Testis (tissue), 3 donors: ENCODE results near the gene CRLF3. TPM values are rescaled to one million over a fixed set of nuclear protein-coding genes. Genes with fewer than 3 reads are reported as not detected.

Experiments used
- DNase-seq: peaks from one replicate; pipeline ENCODE4 v3.0.0-alpha.2; 2019
- H3K27ac ChIP-seq, 2 donors: fragments of 200-600 bp; sonication (generic); one replicate each; pipeline ENCODE4 v1.5.1; 2019
- H3K27me3 ChIP-seq: fragments of 200-600 bp; sonication (generic); one replicate; pipeline ENCODE4 v1.5.1; 2019
- H3K36me3 ChIP-seq: fragments of 200-600 bp; sonication (generic); one replicate; pipeline ENCODE4 v1.5.1; 2017; ENCODE audit warnings: low read depth; ENCODE audit errors: missing control alignments
- H3K4me1 ChIP-seq: fragments of 200-600 bp; sonication (generic); one replicate; pipeline ENCODE4 v1.5.1; 2019
- H3K4me3 ChIP-seq, 2 donors: fragments of 200-600 bp; sonication (generic); one replicate each; pipeline ENCODE4 v1.5.1; 2017 to 2019
- H3K9me3 ChIP-seq: fragments of 200-600 bp; sonication (generic); one replicate; pipeline ENCODE4 v1.5.1; 2017
- POLR2A ChIP-seq: fragments of 450-650 bp; IDR thresholded peaks from one replicate; pipeline ENCODE4 v1.6.1; 2017; ENCODE audit warnings: antibody characterized with exemption, mild to moderate bottlenecking, moderate library complexity
- WGBS, 2 donors: methylation state at CpG; one replicate each; pipeline ENCODE4 v1.1.5; 2018; 5-methylcytosine and 5-hydroxymethylcytosine counted together
- intact Hi-C: fragments of 100-400 bp; cut with DNase I; formaldehyde crosslinking; loops from one replicate; pipeline ENCODE4 v1.15.1; 2023; ENCODE audit warnings: low total_unique reads
- polyA plus RNA-seq: library from polyadenylated mRNA; stranded (reverse); fragments of 350-450 nt; fragmentation: Illumina TruSeq; extraction: RNeasy Lipid Tissue Mini Kit (QIAGEN cat#74804); gene quantifications from one replicate; pipeline ENCODE4 v1.2.3, GENCODE V29; 2014; ENCODE audit warnings: low read depth, low replicate concordance; ENCODE audit not compliant: insufficient read depth
- total RNA-seq, 2 donors: library from RNA; depleted of rRNA; stranded (reverse); fragments of >200 nt; gene quantifications; one replicate each; pipeline ENCODE4 v1.2.3, GENCODE V29; 2016
- TF ChIP-seq, protein P1 (sequence below), 3 experiments: fragments of 450-650 bp in 2 of 3; fragments of 200-600 bp in 1 of 3; sonication (generic) in 1 of 3; IDR thresholded peaks; one replicate each; pipeline ENCODE4 v1.5.1; 2016 to 2019; ENCODE audit warnings: antibody characterized with exemption in 3 of 3, mild to moderate bottlenecking in 2 of 3, moderate library complexity in 1 of 3

The CRLF3 gene
- total and polyA plus RNA-seq, 3 donors from 2014 or later, result 19.9 to 23.5 (median 21.8) TPM

DNA sequence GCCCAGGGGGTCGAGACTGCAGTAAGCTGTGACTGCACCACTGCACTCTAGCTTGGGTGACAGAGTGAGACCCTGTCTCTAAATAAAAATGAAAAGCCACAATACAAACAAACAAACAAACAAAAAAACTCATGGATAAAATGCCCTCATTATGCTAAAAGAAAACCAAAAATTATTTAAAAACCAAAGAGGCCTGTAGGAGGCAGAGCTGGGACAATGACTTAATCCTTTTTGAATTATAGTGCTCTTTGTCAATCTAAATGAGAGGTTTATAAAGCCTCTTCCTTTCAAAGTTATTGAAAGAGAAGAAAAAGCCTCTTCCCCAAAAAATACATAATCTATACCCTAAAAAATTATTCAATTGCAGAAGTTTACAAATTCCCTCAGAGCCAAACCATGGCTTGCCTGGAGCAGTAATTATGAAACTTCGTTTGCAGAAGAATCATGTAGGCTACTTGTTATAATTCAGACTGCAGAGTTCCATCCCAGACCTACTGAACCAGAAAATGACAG is 18.5 kb downstream of the CRLF3 start:
- no peak overlapping the region for H3K27ac ChIP-seq
- H3K4me3 ChIP-seq, result no peak overlapping the region
- TF ChIP-seq, protein P1, sequence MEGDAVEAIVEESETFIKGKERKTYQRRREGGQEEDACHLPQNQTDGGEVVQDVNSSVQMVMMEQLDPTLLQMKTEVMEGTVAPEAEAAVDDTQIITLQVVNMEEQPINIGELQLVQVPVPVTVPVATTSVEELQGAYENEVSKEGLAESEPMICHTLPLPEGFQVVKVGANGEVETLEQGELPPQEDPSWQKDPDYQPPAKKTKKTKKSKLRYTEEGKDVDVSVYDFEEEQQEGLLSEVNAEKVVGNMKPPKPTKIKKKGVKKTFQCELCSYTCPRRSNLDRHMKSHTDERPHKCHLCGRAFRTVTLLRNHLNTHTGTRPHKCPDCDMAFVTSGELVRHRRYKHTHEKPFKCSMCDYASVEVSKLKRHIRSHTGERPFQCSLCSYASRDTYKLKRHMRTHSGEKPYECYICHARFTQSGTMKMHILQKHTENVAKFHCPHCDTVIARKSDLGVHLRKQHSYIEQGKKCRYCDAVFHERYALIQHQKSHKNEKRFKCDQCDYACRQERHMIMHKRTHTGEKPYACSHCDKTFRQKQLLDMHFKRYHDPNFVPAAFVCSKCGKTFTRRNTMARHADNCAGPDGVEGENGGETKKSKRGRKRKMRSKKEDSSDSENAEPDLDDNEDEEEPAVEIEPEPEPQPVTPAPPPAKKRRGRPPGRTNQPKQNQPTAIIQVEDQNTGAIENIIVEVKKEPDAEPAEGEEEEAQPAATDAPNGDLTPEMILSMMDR (IDR thresholded peaks at IDR 0.05), result peak in 1 of 3 experiments; percentile 9
- no peak for TF ChIP-seq POLR2A
- 85 to 87% methylated on average over 2 of the region's 2 CpGs for WGBS, 2 donors
- no peaks in the 10 kb centered on the region for H3K36me3 ChIP-seq
- intact Hi-C loops, result no loop called here
- H3K4me1 ChIP-seq, result no peaks in the 10 kb centered on the region
- DNase-seq, result no peak
- H3K27me3 ChIP-seq, result no peaks in the 10 kb centered on the region
- H3K9me3 ChIP-seq, result no peaks in the 10 kb centered on the region

DNA sequence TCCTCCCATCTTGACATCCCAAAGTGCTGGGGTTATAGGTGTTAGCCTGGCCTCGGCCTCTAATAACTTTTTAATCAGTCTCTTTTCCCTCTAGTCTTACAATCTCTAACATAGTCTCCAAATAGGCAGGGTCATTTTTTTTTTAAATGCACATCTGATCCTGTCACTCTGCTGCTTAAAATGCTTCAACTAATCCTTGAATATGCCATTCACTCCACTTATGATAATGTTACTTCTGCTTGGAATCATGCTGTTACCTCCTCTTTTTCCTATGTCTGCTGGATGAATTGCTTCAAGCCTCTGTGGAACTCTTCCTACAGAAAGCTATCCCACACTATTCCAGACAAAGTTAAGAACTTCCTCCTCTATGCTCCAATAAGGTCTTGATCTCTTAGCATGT is 22.8 kb downstream of the CRLF3 start:
- no peak for TF ChIP-seq POLR2A
- TF ChIP-seq, protein P1 (IDR thresholded peaks at IDR 0.05), result no peak
- Histone ChIP-seq H3K36me3 (no peaks in the 10 kb centered on the region), H3K9me3 (no peaks in the 10 kb centered on the region), H3K27me3 (no peaks in the 10 kb centered on the region), H3K27ac (no peak overlapping the region), H3K4me1 (no peaks in the 10 kb centered on the region), H3K4me3 (no peak overlapping the region)
- intact Hi-C loops, result no loop called here
- WGBS, 2 donors, result 100% methylated on average over 1 of the region's 1 CpG
- no peak for DNase-seq

DNA sequence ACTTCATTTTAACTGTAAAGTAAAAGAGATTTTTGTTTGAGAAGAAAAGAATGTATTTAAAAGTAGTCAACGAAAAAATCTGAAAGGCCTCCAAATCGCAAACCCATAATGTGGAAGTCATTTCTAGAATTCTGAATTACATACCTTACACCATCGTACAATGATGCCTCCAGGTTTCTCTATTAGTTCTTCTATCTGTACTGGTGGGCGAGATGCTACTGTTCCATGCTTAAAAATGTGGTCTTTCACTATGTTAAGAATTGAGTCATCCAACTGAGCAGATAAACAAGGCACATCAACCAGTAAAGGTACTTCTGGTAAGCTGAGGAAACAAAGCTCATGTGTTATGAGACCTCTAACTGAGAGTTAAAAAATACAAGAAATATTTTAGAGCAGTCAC is 28.5 kb downstream of the CRLF3 start:
- H3K9me3 ChIP-seq, result no peaks in the 10 kb centered on the region
- no peak overlapping the region for H3K4me3 ChIP-seq
- H3K27ac ChIP-seq, result no peak overlapping the region
- intact Hi-C loops, result no loop called here
- WGBS, 2 donors, result 93 to 94% methylated on average over 4 of the region's 4 CpGs
- H3K36me3 ChIP-seq, result no peaks in the 10 kb centered on the region
- no peak for DNase-seq
- TF ChIP-seq POLR2A, result no peak
- TF ChIP-seq, protein P1 (IDR thresholded peaks at IDR 0.05), result no peak
- H3K27me3 ChIP-seq, result no peaks in the 10 kb centered on the region
- H3K4me1 ChIP-seq, result no peaks in the 10 kb centered on the region

DNA sequence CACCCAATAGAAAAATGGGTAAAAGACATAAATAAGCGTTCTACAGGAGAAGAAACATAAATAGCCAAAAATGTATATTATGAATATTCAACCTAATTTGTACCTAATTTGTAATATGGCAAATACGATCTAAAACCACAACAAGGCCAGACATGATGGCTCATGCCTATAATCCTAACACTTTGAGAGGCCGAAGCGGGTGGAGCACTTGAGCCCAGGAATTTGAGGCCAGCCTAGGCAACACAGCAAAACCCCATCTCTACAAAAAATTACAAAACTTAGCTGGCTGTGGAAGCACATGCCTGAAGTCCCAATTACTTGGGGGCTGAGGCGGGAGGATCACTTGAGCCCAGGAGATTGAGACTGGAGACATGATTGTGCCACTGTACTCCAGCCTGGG is 30.1 kb downstream of the CRLF3 start:
- Histone ChIP-seq H3K27ac (no peak overlapping the region), H3K36me3 (no peaks in the 10 kb centered on the region), H3K9me3 (no peaks in the 10 kb centered on the region), H3K4me3 (no peak overlapping the region), H3K27me3 (no peaks in the 10 kb centered on the region), H3K4me1 (no peaks in the 10 kb centered on the region)
- TF ChIP-seq POLR2A, result no peak
- TF ChIP-seq, protein P1 (IDR thresholded peaks at IDR 0.05), result no peak
- intact Hi-C loops, result no loop called here
- no peak for DNase-seq
- WGBS, 2 donors, result 96 to 97% methylated on average over 5 of the region's 5 CpGs

DNA sequence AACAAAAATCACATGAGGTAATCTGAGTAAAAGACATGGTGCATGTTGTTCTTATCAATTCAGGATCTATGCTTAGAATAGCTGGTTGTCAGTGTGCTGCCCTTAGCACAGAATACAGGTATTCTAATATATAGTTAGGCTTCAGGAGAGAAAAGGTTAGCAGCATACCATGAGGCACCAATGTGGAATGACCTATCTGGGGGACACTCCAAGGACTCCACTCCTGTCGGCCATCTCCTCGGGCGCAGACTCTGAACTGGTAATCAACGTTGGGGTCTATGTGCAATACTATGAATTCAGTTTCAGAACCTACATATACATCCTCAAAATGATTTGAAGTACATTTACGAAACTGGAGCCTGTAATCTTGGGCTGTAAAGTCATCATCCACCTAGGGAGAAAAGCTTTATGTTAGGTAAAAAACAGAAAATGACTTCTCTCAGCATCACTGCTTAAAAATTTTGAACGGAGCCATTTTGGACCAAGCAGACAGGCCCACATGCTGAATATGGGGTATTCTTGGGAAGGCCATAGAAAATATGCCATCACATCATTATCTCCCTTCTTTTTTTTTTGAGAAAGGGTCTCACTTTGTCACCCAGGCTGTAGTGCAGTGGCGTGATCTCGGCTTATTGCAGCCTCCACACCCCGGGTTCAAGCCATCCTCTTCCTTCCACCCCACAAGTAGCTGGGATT is 31.1 kb downstream of the CRLF3 start:
- TF ChIP-seq POLR2A, result no peak
- TF ChIP-seq, protein P1 (IDR thresholded peaks at IDR 0.05), result no peak
- Histone ChIP-seq H3K27ac (no peak overlapping the region), H3K4me3 (no peak overlapping the region), H3K36me3 (no peaks in the 10 kb centered on the region), H3K27me3 (no peaks in the 10 kb centered on the region), H3K4me1 (no peaks in the 10 kb centered on the region), H3K9me3 (no peaks in the 10 kb centered on the region)
- WGBS, 2 donors, result 92 to 94% methylated on average over 9 of the region's 9 CpGs
- intact Hi-C loops, result no loop called here
- DNase-seq, result no peak
